GM13976 (cell line): Measurements from ENCODE around the gene PAPLN.

Source experiments
- DNase-seq: peaks from one replicate; pipeline ENCODE4 v3.0.0; 2012; ENCODE audit warnings: low spot score
- CTCF ChIP-seq: IDR thresholded peaks from 2 replicates; pipeline ENCODE4 v1.5.1; 2012; ENCODE audit warnings: borderline replicate concordance, mild to moderate bottlenecking; ENCODE audit not compliant: insufficient read depth; ENCODE audit errors: extremely low read depth, missing control alignments, control extremely low read depth
- in situ Hi-C: fragments of 300-500 bp; cut with MboI; formaldehyde crosslinking; loops from one replicate; pipeline ENCODE4 v1.12.0; 2022; ENCODE audit warnings: low sequenced_read_pairs, mixed read lengths, inconsistent platforms; ENCODE audit not compliant: unreplicated experiment

PAPLN gene

GRCh38 chr14:73264080-73264884 lies 27.0 kb downstream of the PAPLN start:
- DNase-seq: peak; percentile 29
- TF ChIP-seq CTCF: no peak
- in situ Hi-C loops: no loop called here

GRCh38 chr14:73264885-73265720 lies 27.8 kb downstream of the PAPLN start:
- DNase-seq: peak; percentile 27
- in situ Hi-C loops: no loop called here
- TF ChIP-seq CTCF: no peak

GRCh38 chr14:73265721-73266046 lies 28.4 kb downstream of the PAPLN start:
- TF ChIP-seq CTCF: no peak
- DNase-seq: peak; percentile 10
- in situ Hi-C loops: no loop called here

- in situ Hi-C loops: no loop called here
- TF ChIP-seq CTCF: no peak
- DNase-seq: no peak
Measured at GRCh38 chr14:73266317-73266716, 29.0 kb downstream of the PAPLN start.

GRCh38 chr14:73267474-73267873 lies 30.2 kb downstream of the PAPLN start:
- in situ Hi-C loops: no loop called here
- peak; percentile 10 for DNase-seq
- no peak for TF ChIP-seq CTCF

GRCh38 chr14:73269729-73270531 lies 32.6 kb downstream of the PAPLN start:
- DNase-seq: peak; percentile 81
- in situ Hi-C loops: no loop called here
- no peak for TF ChIP-seq CTCF
